ENCODE measurements around the gene ZDHHC16.
A peak's percentile ranks its signal among the peaks of the same experiment; 100 is the strongest.

ZDHHC16 gene

GRCh38 chr10:97498076-97498840 is 52.3 kb downstream of the ZDHHC16 start, which contains the start of gene MMS19 (continued):
- TF ChIP-seq INSM2 (tag by site-specific recombination; IDR thresholded peaks at IDR 0.05) (peak; percentile 53; the same call in 1 of the 2 replicates), ZNF48 (tag by site-specific recombination; IDR thresholded peaks at IDR 0.05) (no peak), ZNF510 (tag by site-specific recombination; IDR thresholded peaks at IDR 0.05; ENCODE audit: insufficient replicate concordance) (no peak), HIC1 (tag by site-specific recombination; IDR thresholded peaks at IDR 0.05) (peak; percentile 99), ZNF692 (tag by site-specific recombination; IDR thresholded peaks at IDR 0.05) (peak; percentile 72; the same call in 1 of the 2 replicates), KLF17 (tag by site-specific recombination; IDR thresholded peaks at IDR 0.05) (peak; percentile 40; the same call in 1 of the 2 replicates), BCL11A (tag by site-specific recombination; IDR thresholded peaks at IDR 0.05; ENCODE audit: low read depth) (peak; percentile 25; the same call in 1 of the 2 replicates), MYNN (tag by site-specific recombination; IDR thresholded peaks at IDR 0.05; ENCODE audit: borderline replicate concordance) (0 out of 2 replicates have a peak, but pooled peaks have one; percentile 28), ZNF791 (tag by site-specific recombination; IDR thresholded peaks at IDR 0.05) (no peak), ZNF169 (tag by site-specific recombination; IDR thresholded peaks at IDR 0.05) (no peak), ZSCAN16 (tag by site-specific recombination; IDR thresholded peaks at IDR 0.05) (0 out of 2 replicates have a peak, but pooled peaks have one; percentile 61), EGR2 (tag by site-specific recombination; IDR thresholded peaks at IDR 0.05; ENCODE audit: low read depth) (peak; percentile 84), KLF16 (tag by site-specific recombination; IDR thresholded peaks at IDR 0.05) (peak; percentile 16), ZNF501 (tag by site-specific recombination; IDR thresholded peaks at IDR 0.05) (peak; percentile 97; the same call in 1 of the 2 replicates), ZSCAN30 (tag by site-specific recombination; IDR thresholded peaks at IDR 0.05) (peak; percentile 77), ZNF555 (tag by site-specific recombination; conservative IDR thresholded peaks at IDR 0.05) (no peak), REST (tag by site-specific recombination; IDR thresholded peaks at IDR 0.05) (0 out of 2 replicates have a peak, but pooled peaks have one; percentile 6), ZNF148 (tag by site-specific recombination; IDR thresholded peaks at IDR 0.05; ENCODE audit: borderline replicate concordance) (no peak), ZBTB26 (tag by site-specific recombination; optimal IDR thresholded peaks at IDR 0.05) (peak; percentile 77), ZNF341 (tag by site-specific recombination; IDR thresholded peaks at IDR 0.05; ENCODE audit: low read depth) (peak; percentile 77), ZNF777 (tag by site-specific recombination; IDR thresholded peaks at IDR 0.05; ENCODE audit: borderline replicate concordance) (no peak), ZNF391 (tag by site-specific recombination; IDR thresholded peaks at IDR 0.05; ENCODE audit: borderline replicate concordance, low read depth) (peak; percentile 58; the same call in 1 of the 2 replicates), ZNF623 (tag by site-specific recombination; IDR thresholded peaks at IDR 0.05) (0 out of 2 replicates have a peak, but pooled peaks have one; percentile 7), ZNF629 (tag by site-specific recombination; IDR thresholded peaks at IDR 0.05) (peak; percentile 62)
